Inflammatory macrophage treated with lipopolysaccharide for 1 hour (primary cell): ENCODE data around the gene FCER1G.

Experiments used
- DNase-seq, 2 donors: peaks; one replicate each; pipeline ENCODE4 v3.0.0-alpha.2; 2020 to 2022

The FCER1G gene

DNA sequence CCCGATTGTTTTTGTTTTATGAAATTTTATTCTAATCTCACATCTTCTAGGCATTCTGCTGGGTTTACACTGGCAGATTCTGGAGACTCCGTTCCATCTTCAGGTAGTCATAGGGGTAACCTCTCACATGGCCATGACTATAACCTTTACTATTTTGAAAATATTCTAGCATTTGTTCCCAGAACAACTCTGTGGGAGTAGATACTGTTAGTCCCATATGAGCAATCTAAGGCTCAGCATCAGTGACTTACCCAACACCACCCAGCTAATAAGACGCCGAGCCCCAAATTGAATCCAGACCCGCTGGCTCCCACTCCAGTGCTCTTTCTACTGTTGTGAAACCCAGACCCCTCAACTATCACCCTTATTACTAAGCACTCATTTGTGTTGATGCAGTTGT is 26.1 kb upstream of the FCER1G start:
- no peak for DNase-seq

DNA sequence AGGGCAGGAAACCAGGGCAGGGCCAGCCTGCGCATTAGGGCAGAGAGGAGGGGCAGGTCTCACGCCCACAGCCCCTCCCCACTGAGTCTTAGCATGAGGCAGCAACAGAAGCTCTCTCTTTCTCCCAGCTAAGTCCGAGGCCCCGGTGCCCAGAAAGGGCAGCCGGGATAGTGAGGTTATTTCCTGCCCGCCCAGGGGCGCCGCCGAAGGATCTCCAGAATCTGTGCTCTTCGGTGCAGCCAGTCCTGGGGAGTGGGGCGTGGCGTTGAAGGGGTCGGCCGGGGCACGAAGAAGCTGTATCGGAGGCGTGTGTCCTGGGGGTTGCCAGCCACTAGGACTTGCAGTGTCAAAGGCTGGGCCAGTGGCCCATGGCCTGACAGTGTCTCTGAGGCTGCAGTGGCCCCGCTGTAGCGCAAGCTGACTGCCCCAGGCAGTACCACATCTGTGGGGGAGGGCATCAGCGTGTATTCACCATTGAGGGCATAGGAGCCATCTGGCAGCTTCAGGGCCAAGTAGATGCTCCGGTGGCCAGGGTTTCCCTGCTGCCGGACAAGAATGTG is 24.1 kb upstream of the FCER1G start:
- DNase-seq: no peak

DNA sequence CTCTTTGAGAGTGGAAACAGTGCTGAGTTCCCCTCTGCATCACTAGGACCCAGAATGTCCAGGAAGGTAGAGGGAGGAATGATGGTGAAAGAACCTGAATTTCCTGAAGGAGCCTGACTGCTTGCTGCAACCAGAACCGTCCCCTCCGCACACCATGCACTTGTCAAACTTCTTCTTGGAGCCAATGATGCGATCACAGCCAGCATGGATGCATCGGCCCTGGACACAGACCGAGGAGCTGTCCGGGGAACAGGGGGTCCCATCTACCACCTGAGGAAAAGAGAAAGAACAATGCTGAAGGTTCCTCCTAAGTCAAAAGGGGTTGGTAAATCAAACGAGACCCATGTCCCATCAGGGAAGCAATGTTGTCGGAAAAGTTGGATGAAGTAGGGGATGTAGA is 23.1 kb upstream of the FCER1G start:
- no peak for DNase-seq

DNA sequence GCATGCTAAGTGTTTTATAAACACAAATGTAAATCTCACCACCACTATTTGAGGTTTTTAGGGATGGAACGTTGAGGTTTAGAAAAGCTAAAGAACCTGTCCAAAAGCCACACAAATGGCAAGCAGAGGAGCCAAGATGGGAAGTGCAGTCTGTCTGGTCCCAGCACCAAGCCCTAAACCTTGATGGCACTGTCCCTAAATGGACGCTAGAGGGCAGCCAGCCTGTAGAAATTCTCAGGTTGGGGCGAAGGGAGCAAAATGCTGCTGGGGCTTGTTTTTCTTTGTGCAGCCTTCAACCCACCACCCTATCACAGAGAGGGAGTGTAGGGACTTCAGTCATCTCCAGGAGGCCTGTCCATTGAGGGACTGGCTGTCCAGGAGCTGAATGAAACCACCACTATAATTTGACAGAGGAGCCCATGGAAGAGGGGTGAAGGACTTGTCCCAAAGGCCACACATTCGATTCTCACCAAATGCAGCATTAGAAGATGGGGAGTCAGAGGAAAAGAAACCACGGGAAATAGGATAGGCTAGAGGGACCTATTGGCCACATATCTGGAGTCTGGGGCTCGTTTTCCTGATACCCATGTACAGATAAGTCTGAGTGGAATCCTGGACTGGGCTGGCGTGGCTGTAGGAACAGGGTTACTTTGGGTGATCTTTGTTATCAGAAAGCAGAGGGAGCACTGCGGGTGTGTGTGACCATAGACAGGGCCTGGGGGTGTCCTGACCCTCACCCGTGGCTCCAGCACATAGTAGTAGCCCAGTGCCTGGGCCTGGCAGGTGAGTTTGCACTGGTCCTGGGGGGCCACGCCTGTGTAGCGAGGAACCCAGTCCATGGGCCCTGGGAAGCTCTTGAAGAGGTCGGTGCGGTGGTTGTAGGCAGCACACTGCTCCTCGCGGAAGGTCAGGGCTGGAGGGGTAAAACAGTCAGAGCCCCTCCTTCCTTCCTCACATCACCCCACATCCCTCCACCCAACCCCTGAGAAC is 22.3 kb upstream of the FCER1G start:
- peak; percentile 62 to 86 for DNase-seq

DNA sequence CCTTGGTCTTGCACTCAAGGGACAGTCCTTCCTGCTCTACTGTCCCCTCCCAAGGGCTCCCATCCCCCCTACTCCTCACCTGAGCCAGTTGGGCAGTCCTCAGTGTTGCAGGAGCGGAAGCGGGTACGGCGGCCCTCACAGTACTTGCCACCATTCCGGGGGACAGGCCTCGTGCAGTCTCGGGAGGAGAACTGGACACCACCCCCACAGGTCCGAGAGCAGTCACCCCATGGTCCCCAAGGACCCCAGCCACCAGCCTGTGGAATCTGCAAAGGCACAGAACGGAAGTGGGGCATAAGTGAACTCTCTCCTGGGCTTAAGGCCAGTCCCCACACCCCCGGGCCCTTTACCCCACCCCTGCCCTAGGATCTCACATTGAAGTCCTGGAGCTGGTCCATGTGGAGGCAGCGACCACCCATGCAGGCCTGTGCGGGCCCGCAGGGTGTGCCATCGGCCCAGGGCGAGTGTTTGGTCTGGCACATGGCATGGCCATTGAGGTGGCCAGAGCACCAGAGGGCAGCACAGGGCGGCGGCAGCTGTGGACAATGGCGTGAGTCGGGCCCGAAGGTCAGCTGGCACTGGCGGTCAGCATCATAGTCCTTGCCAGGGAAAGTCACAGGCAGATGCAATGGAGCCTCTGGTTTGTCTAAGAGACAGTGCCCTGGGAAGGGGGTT is 21.4 kb upstream of the FCER1G start:
- DNase-seq: no peak

DNA sequence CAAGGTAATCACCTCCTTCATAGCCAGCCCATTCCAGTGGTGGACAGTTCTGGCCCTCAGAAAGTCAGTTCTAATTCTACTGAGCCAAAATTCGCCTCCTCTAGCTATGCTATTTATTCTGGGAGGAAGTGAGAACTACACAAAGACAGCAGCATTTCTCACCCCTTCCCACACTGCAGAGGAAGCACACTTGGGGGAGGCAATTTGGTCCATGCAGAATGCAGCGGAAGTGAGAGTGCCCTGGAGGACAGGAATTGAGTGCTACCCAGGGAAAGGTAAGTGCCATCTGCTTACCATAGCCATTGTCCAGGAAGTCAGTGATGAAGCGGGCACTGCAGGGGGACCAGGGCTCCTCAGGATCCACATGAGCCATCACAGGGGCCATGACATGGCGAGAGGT is 19.9 kb upstream of the FCER1G start:
- DNase-seq: peak; percentile 61 to 64

DNA sequence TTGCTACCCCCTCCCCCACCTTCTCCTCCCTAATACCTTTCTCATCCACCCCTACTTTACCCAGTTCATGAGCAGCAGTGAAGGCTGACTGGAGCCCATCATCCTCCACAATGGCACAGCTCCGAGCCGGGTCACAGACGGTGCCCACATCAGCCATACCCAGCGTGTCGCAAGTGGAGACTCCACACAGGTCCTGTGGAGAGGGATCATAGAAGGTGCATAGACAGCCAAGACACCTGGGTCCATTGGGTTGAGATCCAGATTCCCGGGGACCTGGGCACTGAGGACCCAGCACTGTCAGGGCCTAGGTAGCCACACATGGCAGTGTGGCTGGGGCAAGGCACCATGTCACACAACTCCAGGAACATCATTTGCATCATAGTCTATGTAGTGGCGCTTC is 19.0 kb upstream of the FCER1G start:
- no peak for DNase-seq

DNA sequence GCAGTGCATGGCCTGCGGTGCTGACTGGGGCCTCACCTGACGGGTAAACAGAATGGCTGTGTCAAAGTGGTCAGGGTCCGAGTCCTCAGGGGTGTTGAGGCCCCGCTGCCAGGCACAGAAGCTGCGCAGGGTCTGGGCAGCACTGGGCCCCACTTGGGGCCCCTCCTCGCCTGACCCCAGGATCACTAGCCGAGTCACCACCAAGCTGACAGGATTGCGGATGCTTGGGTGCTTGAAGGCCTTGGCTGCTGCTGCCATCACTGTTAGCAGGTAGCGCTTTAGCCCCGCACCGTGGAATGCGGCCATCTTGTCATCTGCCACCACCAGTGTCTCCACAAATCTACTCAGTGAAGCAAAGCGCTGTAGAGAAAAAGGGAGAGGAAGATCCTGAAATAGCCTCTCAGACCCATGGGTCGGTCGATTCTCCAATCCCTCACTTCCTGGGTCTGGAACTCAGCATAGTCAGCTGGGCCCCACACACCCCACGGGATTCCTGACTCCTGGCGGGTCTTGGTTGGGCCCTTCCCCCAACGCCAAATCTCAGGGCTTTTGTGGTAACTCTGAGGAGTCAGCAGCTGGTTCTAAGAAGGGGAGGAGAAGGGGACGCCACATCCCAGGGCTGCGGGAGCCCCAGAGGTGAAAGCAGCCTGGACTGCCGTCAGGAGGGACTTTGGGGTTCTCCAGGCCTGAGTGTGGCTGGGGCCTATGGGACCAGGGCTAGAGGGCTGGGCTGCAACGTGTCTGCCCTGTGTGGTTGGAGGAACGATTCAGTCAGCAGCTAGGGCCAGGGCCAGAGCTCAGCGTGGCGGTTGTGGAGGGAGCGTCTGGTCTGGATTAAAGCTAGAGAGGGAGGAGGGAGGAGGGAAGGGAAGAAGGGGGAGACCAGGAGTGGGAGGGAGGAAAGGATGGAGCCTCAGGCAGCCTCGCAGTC is 18.3 kb upstream of the FCER1G start:
- no peak for DNase-seq

DNA sequence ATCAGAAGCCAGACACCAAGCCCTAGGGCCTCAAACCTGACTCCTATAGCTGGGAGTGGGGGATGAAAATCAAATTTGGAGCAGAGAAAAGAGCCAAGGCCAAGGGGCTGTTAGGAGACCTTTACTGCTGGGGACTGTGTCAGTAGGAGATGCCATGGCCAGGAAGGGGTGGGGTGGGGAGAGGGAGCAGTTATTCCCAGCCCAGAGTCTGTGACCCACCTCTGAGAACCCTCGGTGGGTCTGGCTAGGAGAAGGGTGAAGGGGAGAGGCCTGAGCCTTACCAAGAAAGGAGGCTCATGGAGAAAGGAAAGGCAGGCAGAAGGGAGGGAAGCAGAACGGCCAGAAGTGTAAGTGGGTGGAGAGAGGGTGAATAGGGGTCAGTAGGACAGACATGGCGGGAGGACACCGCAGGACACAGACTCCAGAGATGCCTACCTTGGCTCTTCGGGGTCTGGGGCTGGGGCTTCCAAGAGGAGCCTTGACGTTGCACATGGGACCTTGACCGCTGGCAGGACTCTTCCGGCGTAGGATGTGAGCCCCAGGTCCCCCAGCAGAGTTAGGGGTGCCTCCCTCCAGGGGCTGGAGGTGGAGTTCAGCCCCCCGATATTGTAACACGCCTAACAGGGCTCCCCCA is 17.4 kb upstream of the FCER1G start:
- DNase-seq: no peak

DNA sequence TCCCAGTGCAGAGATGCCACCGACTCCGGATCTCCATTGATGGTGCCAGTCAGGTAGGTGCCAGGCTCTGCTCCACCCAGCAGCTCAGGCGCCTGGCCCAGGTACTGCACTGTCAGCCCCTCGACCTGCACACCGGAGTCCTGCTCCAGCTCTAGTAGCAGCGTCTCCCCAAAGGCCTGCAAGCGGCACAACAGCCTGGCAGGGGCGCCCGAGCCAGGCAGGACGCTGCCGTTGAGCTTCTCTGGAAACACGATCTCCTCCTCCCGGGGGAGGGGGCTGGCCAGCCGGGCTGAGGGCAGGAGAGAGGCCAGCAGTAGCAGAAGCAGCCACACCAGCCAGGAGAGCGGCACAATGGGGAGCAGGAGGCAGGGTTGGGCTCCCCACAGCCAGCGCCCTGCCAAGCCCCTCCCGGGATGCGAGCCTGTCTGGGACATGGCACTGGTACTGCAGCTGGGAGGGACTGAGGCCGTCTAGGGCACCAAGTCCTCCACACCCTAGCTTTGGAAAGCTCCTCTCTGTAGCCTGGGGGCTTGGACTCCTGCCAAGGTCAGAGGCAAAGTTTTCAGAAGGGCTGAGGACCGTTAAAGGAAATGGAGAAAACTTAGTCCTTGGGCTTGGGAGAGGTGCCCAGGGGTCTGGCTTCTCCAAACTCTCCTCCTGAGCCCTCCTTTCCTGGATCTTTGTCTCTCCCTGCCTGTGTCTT is 16.8 kb upstream of the FCER1G start:
- no peak for DNase-seq

DNA sequence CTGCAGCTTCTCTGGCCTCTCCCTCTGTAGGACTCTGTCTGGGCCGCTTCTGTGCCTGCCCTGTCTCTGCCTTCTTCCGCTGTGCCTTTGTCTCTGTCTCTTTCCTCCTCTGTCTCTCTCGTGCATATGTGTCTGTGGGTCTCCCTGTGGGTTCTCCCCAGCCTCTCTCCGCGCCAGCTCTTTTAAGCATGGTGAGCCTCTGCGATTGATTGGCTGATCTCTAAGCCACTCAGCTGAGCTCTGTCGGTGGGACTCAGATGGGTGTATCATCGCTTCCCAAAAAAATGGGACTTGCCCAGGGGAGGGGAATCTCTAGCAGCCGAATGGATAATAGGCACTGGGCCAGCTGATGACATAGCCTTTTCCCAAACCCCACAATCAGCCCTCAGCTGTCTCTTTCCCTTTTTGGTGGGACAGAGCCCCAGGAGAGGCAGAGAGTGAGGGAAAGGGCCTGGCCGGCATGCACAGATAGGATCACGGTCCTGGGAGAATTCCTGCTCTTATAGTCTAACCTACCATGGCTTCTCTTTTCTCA is 16.1 kb upstream of the FCER1G start, which contains the start of gene ADAMTS4:
ADAMTS4 (minus strand) TSS at position 158 of the 535 bp plus-strand sequence. CDS start 427 bp downstream, outside the sequence.
- no peak for DNase-seq

DNA sequence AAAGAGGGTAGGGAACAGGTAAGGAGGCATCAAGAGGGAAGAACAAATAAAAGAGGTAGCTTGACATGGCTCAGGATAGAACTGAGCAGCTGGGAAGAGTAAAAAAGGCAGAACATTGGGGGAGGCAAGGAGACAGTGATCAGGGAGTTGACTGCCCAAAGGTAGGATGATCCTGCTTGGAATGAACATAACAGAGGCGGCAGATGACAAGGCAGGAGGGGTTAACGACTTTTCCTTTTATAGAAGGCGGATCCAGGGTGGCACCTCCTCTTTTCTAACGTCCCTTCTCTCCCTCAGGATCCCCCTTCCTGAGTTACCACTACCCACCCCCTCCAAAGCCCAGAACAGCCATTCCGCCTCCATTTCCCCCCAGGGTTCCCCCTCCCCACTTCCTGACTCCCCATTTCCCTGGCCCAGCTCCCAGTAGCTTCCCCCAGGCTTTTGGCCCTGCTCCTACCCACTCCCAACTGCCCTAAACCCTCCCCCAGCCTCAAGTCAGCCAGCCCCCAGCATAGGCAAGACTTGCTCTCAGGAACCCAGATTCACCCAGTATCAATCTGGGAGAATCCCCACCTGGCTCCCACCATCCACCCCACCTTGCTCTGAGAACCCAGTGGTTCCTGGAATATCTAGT is 15.5 kb upstream of the FCER1G start:
- DNase-seq: no peak

DNA sequence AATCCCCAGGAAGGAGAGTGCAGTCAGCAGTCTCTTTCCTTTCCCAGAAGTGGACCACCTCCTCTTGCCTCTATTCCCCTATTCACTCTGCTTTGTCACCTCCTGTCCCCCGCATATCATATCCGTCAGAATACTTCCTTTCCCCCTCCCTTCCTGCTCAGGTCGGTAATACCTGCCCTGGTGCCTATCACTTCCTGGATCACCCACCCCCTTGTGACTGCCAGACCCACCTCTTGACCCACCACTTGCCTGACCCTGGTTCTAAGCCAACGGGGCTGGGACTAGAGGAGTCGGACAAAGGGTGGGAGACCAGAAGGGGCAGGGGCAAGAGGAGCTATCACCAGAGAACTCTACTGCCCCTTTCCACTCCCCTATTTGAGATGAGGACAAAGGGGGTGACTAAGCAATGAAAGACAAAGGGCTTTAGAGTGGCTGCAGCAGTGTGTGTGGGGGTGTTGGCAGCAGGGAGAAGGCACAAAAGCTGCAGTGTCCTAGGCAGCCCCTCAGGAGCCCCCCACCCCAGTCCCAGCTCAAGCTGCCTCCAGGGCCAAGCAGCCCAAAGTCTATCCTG is 14.6 kb upstream of the FCER1G start:
- DNase-seq: no peak

DNA sequence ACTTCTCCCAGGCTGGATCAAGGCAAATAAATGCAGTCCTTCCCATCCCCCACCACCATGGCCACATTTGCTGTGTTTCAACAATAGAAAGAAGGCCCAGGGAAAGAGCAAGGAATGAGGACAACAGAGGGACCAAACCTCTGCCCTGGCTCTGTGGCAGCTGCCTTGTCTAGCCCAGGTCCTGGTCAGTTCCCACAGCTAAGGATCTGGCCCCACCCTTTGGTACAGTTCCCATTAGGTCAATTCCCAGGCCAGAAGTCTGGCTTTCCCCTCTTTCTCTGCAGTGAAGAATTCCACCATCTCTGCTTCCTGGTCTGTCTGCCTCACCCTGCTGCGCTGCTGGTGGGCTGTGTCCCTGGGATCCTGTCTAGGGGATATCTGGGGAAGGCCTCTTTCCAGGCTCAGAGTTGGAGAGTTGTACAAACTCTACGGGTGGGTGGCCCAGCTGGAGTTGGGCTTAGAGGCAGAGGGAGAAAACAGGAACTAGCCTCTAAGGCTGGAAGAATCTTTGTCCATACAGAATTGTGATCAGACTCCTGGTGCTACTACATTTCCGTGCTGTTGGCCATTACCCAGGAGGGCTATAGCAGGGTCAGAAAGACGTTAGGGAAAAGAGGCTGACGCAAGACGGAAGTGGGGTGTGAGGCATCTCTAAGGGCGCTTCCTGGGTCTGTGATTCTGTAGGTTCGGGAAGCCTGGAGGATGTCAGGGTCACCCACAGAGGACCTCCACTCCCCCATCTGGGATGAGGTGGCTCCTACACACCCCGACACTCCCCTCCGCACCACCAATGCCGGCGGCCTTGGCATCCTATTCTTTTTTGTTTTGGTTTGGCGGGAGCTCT is 13.9 kb upstream of the FCER1G start:
- peak; percentile 47 to 64 for DNase-seq

DNA sequence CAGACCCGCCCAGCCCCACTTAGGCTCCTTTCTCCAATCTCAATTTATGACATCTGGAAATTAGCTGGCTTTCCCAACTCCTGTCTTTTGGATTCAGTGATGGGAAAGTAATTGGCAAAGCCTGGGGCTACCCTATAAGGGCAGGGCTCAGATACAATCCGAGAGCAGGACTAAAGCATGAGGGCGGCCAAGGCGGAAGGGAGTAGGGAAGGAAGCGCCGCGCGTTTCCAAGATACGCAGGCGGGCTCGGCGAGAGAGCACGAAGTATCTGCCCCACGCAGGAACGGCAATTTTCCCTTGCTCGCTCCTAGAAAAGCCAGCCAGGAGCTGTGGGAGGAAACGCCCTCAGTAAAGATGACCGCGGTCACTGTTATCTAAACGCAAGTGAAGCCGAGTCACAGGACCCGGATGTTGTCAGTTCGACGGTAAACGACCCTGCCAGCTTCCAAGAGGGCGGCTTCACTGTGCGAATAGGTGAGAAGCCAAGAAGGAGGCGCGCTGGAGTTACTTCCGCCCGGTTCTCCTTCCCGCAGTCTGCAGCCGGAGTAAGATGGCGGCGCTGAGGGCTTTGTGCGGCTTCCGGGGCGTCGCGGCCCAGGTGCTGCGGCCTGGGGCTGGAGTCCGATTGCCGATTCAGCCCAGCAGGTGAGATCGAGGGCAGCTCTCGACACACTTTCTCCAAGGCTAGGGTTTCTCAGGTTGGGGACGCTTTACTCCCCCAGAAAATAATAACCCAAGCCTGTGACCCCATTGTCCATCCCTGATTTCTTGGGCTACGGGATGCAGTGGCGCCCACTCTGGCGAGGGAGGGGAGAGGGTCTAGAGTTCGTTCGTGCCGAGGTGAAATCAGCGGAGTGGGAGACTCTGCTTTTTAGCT is 13.0 kb upstream of the FCER1G start, which contains the start of gene NDUFS2:
NDUFS2 (plus strand) TSS at position 532 of the 877 bp plus-strand sequence; CDS start at position 551, 19 bp downstream.
- DNase-seq: peak; percentile 97 to 98

DNA sequence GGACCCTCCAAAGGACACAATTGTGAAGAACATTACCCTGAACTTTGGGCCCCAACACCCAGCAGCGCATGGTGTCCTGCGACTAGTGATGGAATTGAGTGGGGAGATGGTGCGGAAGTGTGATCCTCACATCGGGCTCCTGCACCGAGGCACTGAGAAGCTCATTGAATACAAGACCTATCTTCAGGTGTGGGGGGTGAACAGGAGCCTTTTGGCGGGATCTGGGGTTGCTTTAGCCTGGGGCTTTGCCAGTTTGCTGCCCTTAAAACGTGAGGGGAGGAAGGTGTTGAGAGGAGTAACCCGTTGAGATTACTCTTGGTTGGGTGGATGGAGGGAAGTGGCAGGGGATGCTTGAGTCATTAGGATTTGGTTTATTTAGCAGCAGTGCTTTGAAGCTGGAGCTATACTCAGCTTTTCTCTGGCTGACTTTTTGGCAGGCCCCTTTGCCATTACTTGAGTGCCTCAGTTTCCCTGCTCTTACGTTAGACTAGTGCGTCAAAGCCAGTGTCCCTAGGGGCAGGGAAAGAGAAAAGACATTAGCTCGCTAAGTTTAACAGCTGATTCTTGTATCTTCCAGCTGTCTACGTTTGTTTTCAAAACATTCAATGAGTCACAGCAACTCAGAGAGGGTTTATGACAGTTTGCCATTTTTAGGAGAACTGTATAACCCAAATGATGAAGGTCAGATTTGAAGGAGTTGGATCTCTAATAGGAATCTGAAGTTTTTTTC is 8.5 kb upstream of the FCER1G start:
- no peak for DNase-seq

DNA sequence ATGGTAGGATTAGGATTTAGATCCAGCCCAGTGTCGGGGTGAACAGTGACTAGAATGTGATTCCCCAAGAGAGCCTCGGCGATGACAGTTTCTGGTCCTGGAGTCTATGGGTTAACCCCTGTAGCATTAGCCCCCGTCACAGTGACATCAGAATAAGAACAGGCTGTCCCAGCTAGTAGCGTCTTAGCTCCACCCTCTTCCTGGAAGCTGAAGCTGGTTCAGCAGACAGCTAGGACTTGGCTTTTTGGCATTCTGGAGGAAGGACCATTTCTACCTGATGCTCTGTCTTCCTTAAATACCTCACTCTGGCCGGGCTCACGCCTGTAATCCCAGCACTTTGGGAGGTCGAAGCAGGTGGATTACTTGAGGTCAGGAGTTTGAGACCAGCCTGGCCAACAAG is 7.9 kb upstream of the FCER1G start:
- DNase-seq: no peak
